ENCODE data around the gene MGAT3. TPM values are rescaled to one million over a fixed set of nuclear protein-coding genes. Genes with fewer than 3 reads are reported as not detected.

Gene MGAT3
- total RNA-seq, 1 experiment from 2014 or later: 5.0 TPM

DNA sequence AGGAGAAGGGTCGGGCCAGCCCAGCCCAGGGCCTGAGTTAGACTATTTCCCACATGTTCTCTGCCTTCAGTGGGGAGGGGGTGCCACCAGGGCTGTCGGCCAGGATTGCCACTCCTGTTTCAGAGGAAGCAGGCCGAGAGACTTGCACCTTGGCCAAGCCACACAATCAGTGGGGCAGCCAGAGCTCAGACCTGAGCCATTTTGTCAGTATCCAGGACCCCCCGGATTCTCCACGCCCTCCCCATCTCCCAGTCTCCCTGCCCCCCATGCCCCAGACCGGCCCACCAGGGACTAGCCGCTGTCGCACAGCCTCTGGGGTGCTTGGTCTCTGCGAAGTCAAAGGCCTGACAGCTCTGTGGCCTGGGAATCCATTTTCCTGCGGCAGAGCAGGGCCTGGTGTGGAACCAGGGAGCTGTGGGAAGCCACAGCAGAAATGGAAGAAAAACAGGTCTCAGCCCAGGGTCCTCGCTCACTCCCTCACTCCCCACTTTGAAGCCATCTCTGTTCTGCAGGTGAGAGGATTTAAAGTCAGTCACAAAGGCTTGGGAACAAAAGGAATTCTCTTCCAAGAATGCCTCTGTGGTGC lies 25.5 kb upstream of the MGAT3 start:
- H4K5ac ChIP-seq (ENCODE audit: insufficient read length, low read depth, low read length): no peak overlapping the region
- no peaks in the 10 kb centered on the region for H3K27me3 ChIP-seq (ENCODE audit: insufficient read depth, low read length)
- no peaks in the 10 kb centered on the region for H3K79me2 ChIP-seq (ENCODE audit: insufficient read depth, low read length)
- Mint-ChIP-seq H3K36me3 (ENCODE audit: insufficient read depth in 1 of 3, low read depth in 3 of 3) (peaks cover 7 to 35% (median 35%) of the 10 kb centered on the region in 3 experiments; a peak in 6 of 7 replicates), H3K9me3 (no peaks in the 10 kb centered on the region), H3K27me3 (ENCODE audit: low read depth) (no peaks in the 10 kb centered on the region), H3K27ac (peak overlapping the region in 2 of 3 experiments; percentile 65 to 70; a peak in 2 of 7 replicates), H3K4me1 (peaks cover 33 to 53% of the 10 kb centered on the region in 2 experiments), H3K4me3 (no peak overlapping the region)
- no peak overlapping the region for H3K56ac ChIP-seq (ENCODE audit: insufficient read length, low read depth, low read length)
- H4K91ac ChIP-seq (ENCODE audit: insufficient read length, low read depth, low read length): no peak overlapping the region
- no peak overlapping the region for H3K4me2 ChIP-seq (ENCODE audit: insufficient read depth, insufficient read length, low read length)
- no peaks in the 10 kb centered on the region for H3K9me3 ChIP-seq (ENCODE audit: control insufficient read depth, low read depth, low read length)
- no peak overlapping the region for H2BK20ac ChIP-seq (ENCODE audit: low read depth, low read length, poor library complexity, severe bottlenecking)
- no peak overlapping the region for H3K4ac ChIP-seq (ENCODE audit: low read depth, low read length)
- no peak overlapping the region for H2AFZ ChIP-seq (ENCODE audit: low read length)
- no peak overlapping the region for H2BK120ac ChIP-seq (ENCODE audit: low read depth, low read length, poor library complexity, severe bottlenecking)
- peaks cover 10% of the 10 kb centered on the region; the same call in 1 of the 2 replicates for H3K4me1 ChIP-seq (ENCODE audit: insufficient read depth, low read length)
- no peaks in the 10 kb centered on the region for H4K20me1 ChIP-seq (ENCODE audit: control insufficient read depth, insufficient read depth, insufficient read length)
- TF ChIP-seq, protein P1, sequence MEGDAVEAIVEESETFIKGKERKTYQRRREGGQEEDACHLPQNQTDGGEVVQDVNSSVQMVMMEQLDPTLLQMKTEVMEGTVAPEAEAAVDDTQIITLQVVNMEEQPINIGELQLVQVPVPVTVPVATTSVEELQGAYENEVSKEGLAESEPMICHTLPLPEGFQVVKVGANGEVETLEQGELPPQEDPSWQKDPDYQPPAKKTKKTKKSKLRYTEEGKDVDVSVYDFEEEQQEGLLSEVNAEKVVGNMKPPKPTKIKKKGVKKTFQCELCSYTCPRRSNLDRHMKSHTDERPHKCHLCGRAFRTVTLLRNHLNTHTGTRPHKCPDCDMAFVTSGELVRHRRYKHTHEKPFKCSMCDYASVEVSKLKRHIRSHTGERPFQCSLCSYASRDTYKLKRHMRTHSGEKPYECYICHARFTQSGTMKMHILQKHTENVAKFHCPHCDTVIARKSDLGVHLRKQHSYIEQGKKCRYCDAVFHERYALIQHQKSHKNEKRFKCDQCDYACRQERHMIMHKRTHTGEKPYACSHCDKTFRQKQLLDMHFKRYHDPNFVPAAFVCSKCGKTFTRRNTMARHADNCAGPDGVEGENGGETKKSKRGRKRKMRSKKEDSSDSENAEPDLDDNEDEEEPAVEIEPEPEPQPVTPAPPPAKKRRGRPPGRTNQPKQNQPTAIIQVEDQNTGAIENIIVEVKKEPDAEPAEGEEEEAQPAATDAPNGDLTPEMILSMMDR (conservative IDR thresholded peaks at IDR 0.05): no peak
- H3T11ph ChIP-seq (ENCODE audit: low read length): no peak overlapping the region
- no CpG with 5 or more reads among the region's 11 CpGs for WGBS (ENCODE audit: extremely low coverage, insufficient read length, low lambda C conversion rate)
- H2BK12ac ChIP-seq (ENCODE audit: insufficient read length, low read depth, low read length): no peak overlapping the region
- H3K23ac ChIP-seq (ENCODE audit: insufficient read length, low read depth, low read length): no peak overlapping the region
- no peaks in the 10 kb centered on the region for H3K79me1 ChIP-seq (ENCODE audit: insufficient read depth, low read depth, low read length, poor library complexity, severe bottlenecking)
- no peak overlapping the region for H2BK5ac ChIP-seq (ENCODE audit: insufficient read length, low read length)
- DNase-seq: no peak
- H3K27ac ChIP-seq (ENCODE audit: insufficient read length, low read depth, low read length): no peak overlapping the region
- no peak overlapping the region for H2AK5ac ChIP-seq (ENCODE audit: insufficient read length, low read length)
- no peak overlapping the region for H4K8ac ChIP-seq (replicated peaks; ENCODE audit: insufficient read length, low read depth, low read length)
- no peak overlapping the region for H3K9ac ChIP-seq (ENCODE audit: extremely low read depth, insufficient read length, low read length)
- H2BK15ac ChIP-seq (ENCODE audit: low read depth, low read length): no peak overlapping the region
- H3K18ac ChIP-seq (ENCODE audit: insufficient read length, low read depth, low read length): no peak overlapping the region
- no peaks in the 10 kb centered on the region for H3K23me2 ChIP-seq (ENCODE audit: insufficient read length, low read depth, low read length, poor library complexity, severe bottlenecking)
- no peak overlapping the region for H3K14ac ChIP-seq (ENCODE audit: insufficient read depth, low read length)

Measured in H9 (cell line).